Measurements from ENCODE around the gene STAC.
"Not testable (repeated sequence)": the region's sequence is repeated elsewhere in the genome, so short reads cannot be mapped to it uniquely, and the experiment has no call there.

STAC gene

GRCh38 chr3:36489101-36489500 is 108.8 kb downstream of the STAC start:
- no peak for DNase-seq (ENCODE audit: low read depth)
- TF ChIP-seq CTCF (IDR thresholded peaks at IDR 0.05; ENCODE audit: low read length, missing control alignments), result no peak
- no peak overlapping the region for H3K4me3 ChIP-seq (replicated peaks; ENCODE audit: low read depth, low read length)

GRCh38 chr3:36489679-36490425 is 109.5 kb downstream of the STAC start:
- no peak overlapping the region for H3K4me3 ChIP-seq (replicated peaks; ENCODE audit: low read depth, low read length)
- DNase-seq (ENCODE audit: low read depth), result no peak
- TF ChIP-seq CTCF (IDR thresholded peaks at IDR 0.05; ENCODE audit: low read length, missing control alignments), result no peak

- no peak overlapping the region for H3K4me3 ChIP-seq (replicated peaks; ENCODE audit: low read depth, low read length)
- no peak for TF ChIP-seq CTCF (IDR thresholded peaks at IDR 0.05; ENCODE audit: low read length, missing control alignments)
- no peak for DNase-seq (ENCODE audit: low read depth)
These were observed 112.7 kb downstream of the STAC start for GRCh38 chr3:36493051-36493450.

GRCh38 chr3:36494461-36495109 is 114.3 kb downstream of the STAC start:
- DNase-seq (ENCODE audit: low read depth), result peak; percentile 63
- TF ChIP-seq CTCF (IDR thresholded peaks at IDR 0.05; ENCODE audit: low read length, missing control alignments), result no peak
- H3K4me3 ChIP-seq (replicated peaks; ENCODE audit: low read depth, low read length), result no peak overlapping the region

GRCh38 chr3:36496684-36497633 is 116.7 kb downstream of the STAC start:
- no peak for TF ChIP-seq CTCF (IDR thresholded peaks at IDR 0.05; ENCODE audit: low read length, missing control alignments)
- DNase-seq (ENCODE audit: low read depth), result peak; percentile 68
- H3K4me3 ChIP-seq (replicated peaks; ENCODE audit: low read depth, low read length), result no peak overlapping the region

- H3K4me3 ChIP-seq (replicated peaks; ENCODE audit: low read depth, low read length); DNase-seq (ENCODE audit: low read depth): not testable (repeated sequence)
These were observed 119.7 kb downstream of the STAC start for GRCh38 chr3:36500053-36500452.

GRCh38 chr3:36501616-36502015 is 121.3 kb downstream of the STAC start:
- H3K4me3 ChIP-seq (replicated peaks; ENCODE audit: low read depth, low read length), result no peak overlapping the region

More at GRCh38 chr3:36501616-36502015, 121.3 kb downstream of the STAC start:
- TF ChIP-seq CTCF (IDR thresholded peaks at IDR 0.05; ENCODE audit: low read length, missing control alignments), result no peak
- DNase-seq (ENCODE audit: low read depth), result no peak
